GM18520 (cell line): ENCODE data around the gene ZNF594.
A peak's percentile ranks its signal among the peaks of the same experiment; 100 is the strongest.
"Not testable (repeated sequence)": the region's sequence is repeated elsewhere in the genome, so short reads cannot be mapped to it uniquely, and the experiment has no call there.

Experiments used
- ATAC-seq: cut with Tn5 transposase; IDR thresholded peaks from one replicate; pipeline ENCODE4 v1.9.1; 2021; ENCODE audit not compliant: unreplicated experiment

The ZNF594 gene

DNA sequence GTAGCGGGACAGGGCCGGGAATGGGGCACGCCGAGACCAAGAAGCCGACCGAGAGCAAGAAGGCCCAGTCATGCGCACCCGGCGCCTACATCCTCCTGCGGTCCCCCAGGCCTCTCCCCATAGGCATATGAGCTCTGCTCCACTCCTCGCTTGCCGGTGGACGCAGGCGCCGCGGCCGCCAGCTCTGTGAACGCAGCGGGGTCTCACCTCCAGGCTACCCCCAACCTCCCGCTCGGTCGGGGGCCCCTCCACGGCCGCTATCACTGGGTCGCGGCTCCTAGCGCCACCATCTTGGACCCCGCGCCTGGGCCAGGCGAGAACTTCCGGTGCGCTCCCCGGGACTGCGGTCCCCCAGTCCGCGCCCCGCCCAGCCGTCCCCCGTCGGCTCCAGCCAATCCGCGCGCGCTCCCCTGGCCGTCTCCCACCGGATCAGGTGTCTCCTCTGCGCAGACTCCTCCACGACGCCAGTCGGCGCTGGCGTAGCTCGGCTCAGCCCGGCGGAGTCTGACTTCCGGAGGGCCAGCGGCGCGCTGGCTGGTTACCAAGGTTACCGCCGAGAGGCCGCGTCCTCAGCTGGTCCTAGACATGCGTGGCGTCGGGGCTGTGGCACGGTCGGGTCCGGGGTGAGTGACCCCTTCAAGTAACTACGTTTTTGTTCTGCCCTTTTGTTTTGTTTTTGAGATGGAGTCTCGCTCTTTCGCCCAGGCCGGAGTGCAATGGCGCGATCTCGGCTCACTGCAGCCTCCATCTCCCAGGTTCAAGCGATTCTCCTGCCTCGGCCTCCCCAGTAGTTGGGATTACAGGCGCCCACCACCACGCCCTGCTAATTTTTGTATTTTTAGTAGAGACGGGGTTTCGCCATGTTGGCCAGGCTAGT lies at the start of gene ZNF594:
Gene ZNF594, minus strand, starts transcription at position 328 of the 877 bp plus-strand sequence. CDS start 7,612 bp downstream, outside the sequence.
- ATAC-seq, result peak; percentile 97

- not testable (repeated sequence) for ATAC-seq
Measured at GRCh38 chr17:5239769-5240168, 48.1 kb upstream of the ZNF594 start.

GRCh38 chr17:5238333-5238732 lies 46.7 kb upstream of the ZNF594 start:
- no peak for ATAC-seq

DNA sequence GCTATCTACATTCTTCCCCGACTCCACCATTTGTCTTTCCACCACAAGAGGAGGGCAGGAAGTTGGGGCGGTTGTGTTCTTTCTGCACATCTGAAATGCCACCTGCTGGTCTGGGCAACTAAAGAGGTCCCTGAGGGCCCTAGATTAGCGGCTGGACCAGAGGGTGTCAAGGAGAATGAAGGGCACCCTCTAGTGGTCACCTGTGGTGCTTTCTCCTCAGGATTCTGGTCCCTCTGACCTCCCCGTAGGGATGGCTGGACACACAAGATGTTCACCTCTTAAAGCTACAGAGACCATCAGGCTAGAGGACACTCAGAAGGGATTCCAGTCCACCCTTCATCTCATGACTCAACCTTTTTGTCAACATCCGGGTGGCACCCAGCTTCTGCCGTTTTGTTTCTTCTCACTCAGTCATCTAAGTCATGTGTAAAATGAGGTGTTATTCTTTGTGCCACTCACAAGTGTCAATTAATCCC lies 45.9 kb upstream of the ZNF594 start:
- ATAC-seq, result peak; percentile 26

DNA sequence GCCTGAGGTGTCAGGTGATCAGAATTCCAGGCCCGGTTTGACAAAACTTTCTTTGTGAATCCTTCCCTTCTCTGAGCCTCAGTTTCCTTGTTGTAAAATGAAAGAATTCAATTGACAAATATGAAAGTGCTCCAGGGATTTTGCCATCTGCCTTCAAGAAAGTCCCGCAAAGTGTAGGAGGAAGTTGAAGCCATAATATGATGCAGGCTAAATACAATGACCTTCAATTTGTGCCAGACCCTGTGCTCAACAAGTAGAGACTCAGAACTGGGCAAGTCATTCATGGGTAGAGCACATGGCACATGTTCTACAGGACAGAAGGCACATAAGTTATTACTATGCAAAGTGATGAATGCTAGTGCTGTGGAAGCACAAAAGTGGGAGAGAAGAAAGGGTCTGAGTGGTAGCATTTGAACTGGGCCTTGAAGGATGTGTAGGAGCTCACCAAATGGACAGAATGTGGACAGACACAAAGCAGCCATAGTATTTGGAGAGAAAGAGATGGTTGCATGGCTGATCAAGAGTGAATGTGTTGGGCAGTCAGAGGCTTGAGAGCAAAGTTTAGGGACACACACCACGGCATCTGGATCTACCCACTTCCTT lies 45.4 kb upstream of the ZNF594 start:
- no peak for ATAC-seq

GRCh38 chr17:5234645-5235576 lies 43.2 kb upstream of the ZNF594 start, which contains the start of gene SCIMP:
Gene SCIMP, minus strand, starts transcription at chr17:5234860. Its CDS starts 105 bp downstream, at chr17:5234755.
- peak; percentile 36 for ATAC-seq

DNA sequence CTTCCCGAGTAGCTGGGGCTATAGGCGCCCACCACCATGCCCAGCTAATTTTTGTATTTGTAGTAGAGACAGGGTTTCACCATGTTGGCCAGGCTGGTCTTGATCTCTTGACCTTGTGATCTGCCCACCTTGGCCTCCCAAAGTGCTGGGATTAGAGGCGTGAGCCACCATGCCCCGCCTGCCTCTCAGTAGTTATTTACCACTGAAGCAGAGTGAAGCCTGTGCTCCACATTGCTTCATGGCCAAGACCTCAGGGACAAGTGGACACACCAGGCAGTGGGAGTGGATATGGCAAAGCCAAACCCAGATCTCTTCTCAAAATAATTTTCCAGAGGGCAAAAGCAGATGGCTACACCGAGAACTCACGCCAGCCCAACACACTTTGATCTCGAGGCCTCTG lies 41.8 kb upstream of the ZNF594 start:
- not testable (repeated sequence) for ATAC-seq

DNA sequence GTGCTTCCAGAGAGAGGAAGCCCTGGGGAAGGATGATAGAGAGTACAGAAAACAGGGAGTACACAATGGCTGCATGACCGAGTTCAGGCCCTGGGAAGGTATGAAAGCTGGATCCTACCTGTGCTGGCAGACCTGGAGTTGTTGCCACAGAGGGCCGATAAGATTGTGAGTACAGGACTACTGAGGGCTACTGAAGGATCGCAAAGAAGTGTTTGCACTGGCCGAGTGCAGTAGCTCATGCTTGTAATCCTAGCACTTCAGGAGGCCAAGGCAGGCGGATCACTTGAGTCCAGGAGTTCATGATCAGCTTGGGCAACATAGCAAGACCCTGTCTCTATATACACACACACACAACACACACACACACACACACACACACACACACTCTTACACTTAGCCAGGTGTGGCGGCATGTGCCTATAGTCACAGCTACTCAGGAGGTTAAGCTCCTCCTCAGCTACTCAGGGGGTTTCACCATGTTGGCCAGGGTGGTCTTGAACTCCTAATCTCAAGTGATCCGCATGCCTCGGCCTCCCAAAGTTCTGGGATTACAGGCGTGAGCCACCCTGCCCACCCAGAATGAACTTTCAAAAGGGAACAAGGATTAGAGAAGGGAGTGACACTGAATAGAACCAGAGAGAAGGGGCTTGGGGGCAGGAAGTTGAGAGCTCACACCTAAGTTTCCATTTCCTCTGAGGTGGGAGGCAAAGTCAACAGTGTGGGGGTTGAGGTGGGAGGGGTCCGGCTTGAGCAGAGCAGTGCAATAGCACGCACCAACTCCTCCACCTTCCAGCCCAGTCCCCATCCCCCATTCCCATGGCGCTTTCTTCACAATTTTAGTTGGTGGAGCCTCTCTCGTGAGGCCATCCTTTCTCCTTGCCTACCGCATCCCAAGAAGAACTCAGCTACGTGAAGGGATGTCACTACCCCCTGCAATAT lies 35.5 kb upstream of the ZNF594 start:
- ATAC-seq, result no peak

- ATAC-seq, result peak; percentile 27
Measured at GRCh38 chr17:5225668-5226457, 34.2 kb upstream of the ZNF594 start.

GRCh38 chr17:5221912-5222311 lies 30.2 kb upstream of the ZNF594 start:
- not testable (repeated sequence) for ATAC-seq

DNA sequence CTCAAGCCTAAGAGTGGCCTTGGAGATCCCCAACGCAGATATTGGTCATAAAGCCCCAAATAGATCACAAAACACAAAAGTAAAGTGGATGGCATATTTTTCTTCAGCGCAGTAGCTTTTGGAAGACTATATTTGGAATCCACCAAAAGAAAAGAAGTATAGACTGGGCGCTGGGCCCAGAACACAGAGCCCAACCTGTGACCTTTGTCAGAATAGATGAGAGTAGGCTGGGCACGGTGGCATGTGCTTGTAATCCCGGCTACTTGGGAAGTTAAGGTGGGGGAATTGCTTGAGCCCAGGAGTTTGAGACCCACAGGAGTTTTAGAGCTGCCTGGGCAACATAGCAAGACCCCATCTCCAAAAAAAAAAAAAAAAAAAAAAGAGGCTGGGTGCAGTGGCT lies 28.4 kb upstream of the ZNF594 start:
- no peak for ATAC-seq

DNA sequence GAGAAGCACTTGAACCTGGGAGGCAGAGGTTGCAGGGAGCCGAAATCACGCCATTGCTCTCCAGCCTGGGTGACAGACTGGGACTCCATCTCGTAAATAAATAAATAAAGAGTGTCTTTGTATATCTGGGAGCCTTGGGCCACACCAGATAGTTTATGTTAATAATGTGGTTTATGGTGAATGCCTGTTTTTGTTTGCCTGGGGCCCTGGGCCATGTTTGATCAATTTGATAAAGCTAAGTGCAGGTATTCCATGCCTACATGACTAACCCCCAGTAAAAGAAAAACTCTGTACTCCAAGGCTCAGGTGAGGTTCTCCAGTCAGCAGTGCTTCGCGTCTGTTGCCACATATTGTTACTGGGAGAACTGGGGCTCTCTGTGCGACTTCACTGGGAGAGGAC lies 27.9 kb upstream of the ZNF594 start:
- ATAC-seq, result no peak

GRCh38 chr17:5217562-5217961 lies 25.9 kb upstream of the ZNF594 start:
- ATAC-seq, result not testable (repeated sequence)

GRCh38 chr17:5211458-5211857 lies 19.8 kb upstream of the ZNF594 start:
- ATAC-seq, result no peak

GRCh38 chr17:5210614-5211252 lies 19.1 kb upstream of the ZNF594 start:
- ATAC-seq, result no peak

- no peak for ATAC-seq
Measured at GRCh38 chr17:5210091-5210490, 18.4 kb upstream of the ZNF594 start.

GRCh38 chr17:5209396-5209795 lies 17.7 kb upstream of the ZNF594 start:
- no peak for ATAC-seq

- ATAC-seq, result no peak
Measured at GRCh38 chr17:5203908-5204294, 12.2 kb upstream of the ZNF594 start.
